Measurements from ENCODE around the gene OAS2.

- no peak for TF ChIP-seq CTCF (IDR thresholded peaks at IDR 0.05; ENCODE audit: insufficient read depth, low read depth, low read length)
- no peak for TF ChIP-seq EZH2 (IDR thresholded peaks at IDR 0.05; ENCODE audit: insufficient read depth, low read length)
Measured at GRCh38 chr12:113054948-113055486, 76.7 kb downstream of the OAS2 start.
